Cardiac atrium fibroblast (primary cell): Measurements from ENCODE around the gene ITPRID2. TPM values are rescaled to one million over a fixed set of nuclear protein-coding genes. Genes with fewer than 3 reads are reported as not detected.

Source experiments
- total RNA-seq: library from RNA; depleted of rRNA; stranded (reverse); fragments of >200 nt; gene quantifications from 2 replicates; pipeline ENCODE4 v1.2.3, GENCODE V29; 2015

ITPRID2 gene
- total RNA-seq, result 59.0 and 67.2 TPM in 2 replicates

GRCh38 chr2:181891258-181891965, at the start of gene ITPRID2:
ITPRID2 (plus strand) TSS chr2:181891730; CDS start chr2:181892067, 337 bp downstream.

Other genes with a start within 250 kb of the ITPRID2 start
- gene CERKL, start 234.6 kb upstream of the ITPRID2 start, total RNA-seq, result not detected in 2 replicates
- not detected in 2 replicates for gene NEUROD1, start 211.2 kb upstream of the ITPRID2 start, total RNA-seq
- not detected in 2 replicates for gene PPP1R1C, start 94.1 kb downstream of the ITPRID2 start, total RNA-seq